Daoy (cell line): Measurements from ENCODE around the gene NME8. TPM values are rescaled to one million over a fixed set of nuclear protein-coding genes. Genes with fewer than 3 reads are reported as not detected.

Source experiments
- DNase-seq: peaks from one replicate; pipeline ENCODE4 v3.0.0-alpha.2; 2015; ENCODE audit warnings: low read depth
- total RNA-seq: library from RNA; depleted of rRNA; stranded (reverse); fragments of >200 nt; shearing (Covaris generic); gene quantifications from 2 replicates; pipeline ENCODE4 v1.2.3, GENCODE V29; 2014

The NME8 gene
- total RNA-seq, 1 experiment from 2014 or later: not detected

DNA sequence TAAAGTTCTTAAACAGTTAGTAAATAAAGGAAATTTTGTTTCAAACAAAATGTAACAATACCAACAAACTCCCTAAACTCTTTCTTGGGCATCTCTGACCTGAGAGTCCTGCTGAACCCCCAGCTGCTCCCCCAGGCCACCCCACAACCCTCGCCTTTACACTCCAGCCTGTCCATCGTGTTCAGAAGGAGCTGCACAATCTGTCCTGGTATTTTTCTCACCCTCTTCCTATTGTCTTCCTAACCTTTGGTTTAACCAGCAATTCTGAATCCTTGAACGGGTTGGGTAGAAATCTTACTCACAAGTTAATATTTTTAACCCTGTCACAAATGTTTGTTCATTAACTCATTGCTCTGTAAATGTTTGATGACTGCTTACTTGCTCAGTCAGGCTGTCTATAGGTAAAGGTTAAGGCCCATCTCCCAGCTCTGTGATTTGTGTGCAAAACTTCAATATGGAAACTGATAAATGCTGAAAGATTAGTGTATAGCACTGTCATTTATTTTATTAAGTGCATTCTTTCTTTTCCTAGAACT lies 51.4 kb downstream of the NME8 start:
- DNase-seq: no peak

DNA sequence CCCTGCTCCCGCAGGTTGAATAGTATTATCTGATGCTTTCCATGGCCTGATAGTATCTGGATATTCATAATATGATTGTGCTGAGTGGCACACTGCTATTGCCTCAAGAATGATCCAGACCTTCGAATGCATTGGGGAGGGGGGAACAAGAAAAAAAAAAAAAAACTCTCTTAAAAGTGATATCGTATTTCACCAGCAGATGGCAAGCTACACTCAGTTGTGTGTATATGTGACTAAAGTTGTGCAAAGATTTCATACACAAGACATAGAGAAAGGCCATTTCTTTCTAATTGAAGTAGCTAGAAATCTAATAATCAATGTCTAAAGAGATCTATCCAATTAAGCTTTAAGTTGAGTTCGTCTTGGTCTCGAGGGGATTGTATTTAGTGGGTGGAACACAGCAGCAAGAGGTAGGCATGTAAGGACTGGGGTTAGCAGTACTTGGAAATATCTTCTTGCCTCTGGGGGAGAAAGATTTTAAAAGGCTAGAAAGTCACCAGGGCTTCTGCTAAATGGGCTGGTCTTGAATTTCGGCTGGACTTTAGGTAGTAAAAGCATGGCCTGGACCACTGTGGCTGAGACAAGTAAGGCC lies 52.9 kb downstream of the NME8 start:
- DNase-seq: peak; percentile 55

DNA sequence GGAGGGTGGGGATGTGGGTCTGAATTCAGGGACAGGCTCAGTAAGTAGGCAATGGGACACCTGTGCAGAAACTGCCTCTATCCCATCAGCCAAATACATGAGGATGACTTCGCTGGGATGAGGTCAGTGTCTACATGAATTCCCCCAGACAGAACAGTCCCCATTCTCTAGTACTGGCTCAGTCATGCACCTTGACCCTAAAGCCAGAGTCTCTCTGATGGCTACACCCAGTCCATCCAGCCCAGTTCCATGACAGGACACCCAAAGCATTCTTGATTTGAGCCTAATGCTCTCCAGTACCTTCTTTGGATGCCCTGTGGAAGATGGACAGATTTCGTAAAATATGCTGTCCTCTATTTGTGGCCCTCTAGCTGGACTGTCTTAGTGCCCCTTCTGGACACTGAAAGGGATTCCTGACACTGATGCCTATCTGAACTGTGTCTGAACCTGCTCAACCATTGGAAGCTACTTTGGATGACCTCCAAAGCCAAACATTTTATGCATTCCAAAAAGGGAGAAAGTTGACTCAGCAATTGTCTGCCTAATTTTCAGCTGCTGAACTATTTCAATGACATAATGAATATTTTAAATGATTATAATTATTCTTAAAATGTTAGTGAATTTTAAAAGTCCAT lies 53.6 kb downstream of the NME8 start:
- DNase-seq: peak; percentile 70

DNA sequence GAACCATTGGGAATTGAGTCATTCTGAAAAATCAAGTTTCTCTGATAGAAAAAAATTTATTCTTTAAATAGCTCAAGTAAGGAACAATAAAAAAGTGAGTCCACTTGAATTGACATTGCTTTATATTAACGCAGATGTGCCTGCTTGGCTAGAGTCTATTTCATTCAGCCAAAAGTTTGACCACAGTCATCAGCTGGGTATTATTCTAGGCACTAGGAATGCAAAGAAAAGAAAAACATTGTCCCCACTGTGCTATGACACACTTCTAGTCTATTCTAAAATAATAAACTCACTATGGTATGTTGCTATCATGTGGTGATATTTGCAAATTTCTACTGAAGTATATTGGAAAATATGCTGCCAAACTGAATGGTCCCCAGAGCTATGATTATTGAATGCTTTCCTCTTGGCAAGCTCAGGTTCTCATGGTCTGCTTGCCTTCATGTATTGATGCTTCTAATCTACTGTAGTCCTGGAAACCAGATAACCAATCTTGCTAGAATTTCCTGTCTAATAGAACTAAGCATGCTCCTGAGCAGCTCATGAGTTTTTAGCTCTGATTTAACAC lies 59.9 kb downstream of the NME8 start:
- DNase-seq: peak; percentile 86

DNA sequence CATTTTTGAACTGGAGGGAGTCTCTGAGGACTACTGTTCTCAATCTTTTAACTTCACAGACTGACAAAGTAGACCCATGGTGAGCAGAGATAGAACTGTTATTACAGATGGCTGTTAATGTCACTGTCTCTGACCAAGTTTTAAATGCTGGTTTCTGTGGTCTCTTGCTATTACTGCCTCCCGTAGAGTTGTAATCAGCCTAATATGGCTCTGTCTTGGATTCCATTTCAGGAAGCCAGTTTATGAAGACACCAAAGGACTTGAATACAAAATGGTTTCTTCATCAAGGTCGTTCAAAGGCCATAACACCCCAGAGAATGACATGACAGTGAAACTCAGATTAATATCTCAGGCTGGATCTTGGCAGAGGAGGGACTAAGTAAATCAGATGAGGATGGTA lies 64.4 kb downstream of the NME8 start:
- peak; percentile 42 for DNase-seq

DNA sequence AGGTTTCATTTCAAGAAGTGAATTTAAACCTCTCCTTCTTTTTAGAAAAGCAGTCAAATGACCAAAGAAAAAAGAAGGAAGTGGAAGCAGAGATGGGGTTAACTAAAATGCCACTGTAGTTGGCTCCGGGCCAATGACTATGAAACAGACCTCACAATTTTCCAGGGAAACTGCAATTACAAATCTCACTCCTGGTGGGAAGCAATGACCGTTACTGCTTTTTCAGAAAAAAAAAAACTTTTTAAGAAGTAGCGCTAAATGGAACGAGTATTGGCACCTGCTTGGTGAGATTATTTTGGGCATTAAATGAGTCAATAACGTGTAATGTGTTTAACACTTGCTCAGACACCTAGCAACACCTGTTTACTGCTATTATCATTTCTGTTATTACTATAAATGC lies 67.0 kb downstream of the NME8 start:
- peak; percentile 31 for DNase-seq

DNA sequence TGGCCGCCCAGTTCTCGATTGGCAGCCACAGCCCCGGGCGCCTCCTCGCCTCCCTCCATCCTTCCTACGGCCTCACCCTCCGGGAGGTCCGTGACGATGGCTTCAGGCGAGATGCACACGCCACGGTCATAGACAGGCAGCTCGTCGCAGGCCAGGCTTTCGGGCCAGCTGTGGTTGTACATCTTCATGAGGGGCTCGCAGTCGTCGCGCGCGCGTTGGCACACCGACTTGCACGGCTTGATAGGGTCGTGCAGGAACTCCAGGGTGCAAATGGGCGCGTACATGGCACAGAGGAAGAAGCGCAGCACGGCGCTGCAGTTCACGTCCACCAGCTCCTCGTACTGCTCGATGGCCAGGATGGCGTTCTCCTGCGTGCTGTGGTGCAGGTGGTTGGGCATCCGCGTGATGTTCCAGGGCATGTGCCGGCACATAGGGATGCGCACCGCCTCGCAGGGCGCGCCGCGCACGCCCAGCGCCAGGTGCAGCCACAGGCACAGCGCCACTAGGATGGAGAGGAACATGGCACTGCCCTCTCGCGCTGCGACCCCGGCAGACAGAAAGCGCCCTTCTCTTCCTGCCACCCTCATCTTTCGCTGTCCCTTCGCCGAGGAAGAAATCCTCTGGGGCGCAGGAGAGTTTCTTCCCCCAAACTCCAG lies 67.7 kb downstream of the NME8 start:
- DNase-seq: peak; percentile 56

DNA sequence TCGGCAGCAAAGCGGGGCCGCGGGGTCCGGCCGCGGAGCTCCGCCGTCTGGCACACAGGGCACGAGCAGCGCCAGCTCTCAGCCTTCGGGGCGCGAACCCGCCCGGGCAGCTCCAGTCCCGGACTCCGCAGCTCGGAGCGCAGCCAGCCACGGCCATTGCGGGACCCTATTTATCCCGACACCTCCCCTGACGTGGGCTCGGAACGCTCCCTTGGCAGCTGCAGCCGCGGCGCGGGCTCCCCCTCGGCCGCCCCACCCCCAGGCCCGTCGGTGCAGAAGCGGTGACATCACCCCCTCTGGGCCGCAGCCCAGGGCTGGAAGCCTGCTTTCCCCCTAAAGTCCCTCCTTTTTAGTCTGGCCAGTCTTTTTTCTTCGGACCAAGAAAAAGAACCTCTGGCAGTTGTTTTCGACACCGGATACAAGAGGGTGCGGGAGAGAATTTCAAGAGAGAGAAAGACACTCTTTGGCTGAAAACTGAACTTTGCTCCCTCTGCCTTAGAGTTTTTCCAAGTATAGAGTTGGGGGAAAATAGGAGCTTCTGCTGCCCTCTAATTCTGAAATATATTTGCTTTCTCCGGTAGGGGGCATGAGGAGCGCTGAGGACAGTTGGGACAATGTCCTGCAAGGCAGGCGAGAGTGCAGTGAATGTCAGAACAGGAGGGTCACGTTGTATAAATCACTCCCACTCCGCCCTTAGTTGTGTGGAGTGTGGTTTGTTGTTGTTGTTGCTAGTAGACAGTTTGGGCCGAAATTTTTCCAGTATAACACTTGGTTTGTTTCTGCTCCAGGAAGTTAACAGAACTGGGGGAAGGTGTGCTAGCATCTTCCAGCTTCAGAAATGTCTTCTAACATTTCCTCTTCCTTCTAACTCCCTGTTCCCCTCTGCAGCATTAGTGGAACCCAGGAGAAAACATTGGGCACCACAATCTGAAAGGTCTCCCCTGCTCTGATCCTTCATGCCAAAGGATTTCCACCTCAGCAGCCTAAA lies 68.6 kb downstream of the NME8 start, which contains the start of gene SFRP4:
Gene SFRP4, minus strand, starts transcription at position 145 of the 988 bp plus-strand sequence. CDS start 280 bp downstream, outside the sequence.
- peak; percentile 82 for DNase-seq

DNA sequence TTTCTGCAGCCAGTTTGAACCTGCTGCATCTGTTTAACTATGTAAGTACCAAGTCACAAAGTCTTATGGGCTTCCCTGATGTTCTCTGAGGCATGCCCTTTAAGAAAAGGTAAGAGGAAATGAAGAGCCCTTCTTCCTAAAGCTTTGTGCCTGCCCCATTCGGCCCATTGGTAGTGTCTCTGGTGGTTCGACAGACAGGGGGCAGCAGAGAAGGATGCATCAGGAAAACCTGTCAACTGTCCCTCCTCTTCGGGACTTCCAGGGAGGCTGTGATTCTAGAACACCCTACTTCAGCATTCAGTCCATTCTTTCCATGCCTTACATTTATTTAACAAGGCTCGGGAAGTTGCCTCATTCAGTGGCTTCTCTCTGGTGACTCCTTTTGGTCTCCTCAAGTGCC lies 70.1 kb downstream of the NME8 start:
- DNase-seq: no peak

DNA sequence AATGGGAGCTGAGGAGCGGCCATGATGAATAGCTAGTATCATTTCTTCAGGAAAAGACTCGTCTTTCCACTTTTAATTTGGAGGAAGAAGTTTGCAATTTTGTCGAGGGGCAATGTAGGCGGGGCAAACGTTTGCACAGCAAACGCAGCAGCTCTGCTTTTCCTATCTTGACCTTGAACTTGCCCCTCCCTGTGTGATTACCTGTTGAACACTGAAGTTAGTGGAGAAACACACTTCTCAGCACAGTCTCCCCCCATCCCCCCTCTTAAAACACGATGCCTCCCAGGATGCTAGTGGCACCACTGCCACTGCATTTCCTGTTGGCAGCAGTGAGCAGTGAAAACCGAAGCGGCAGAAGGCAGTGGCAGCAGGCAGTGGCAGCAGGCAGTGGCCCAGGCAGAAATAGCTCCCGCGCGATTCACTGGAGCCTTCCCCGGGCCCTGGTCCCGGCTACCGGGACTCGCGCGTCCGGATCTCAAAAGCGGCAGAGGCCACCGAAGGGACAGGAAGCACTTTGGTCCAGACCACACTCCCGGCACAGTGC lies 72.0 kb downstream of the NME8 start, which contains the start of gene EPDR1:
Gene EPDR1, plus strand, starts transcription at position 336 of the 544 bp plus-strand sequence. CDS start 300 bp downstream, outside the sequence.
- peak; percentile 91 for DNase-seq

DNA sequence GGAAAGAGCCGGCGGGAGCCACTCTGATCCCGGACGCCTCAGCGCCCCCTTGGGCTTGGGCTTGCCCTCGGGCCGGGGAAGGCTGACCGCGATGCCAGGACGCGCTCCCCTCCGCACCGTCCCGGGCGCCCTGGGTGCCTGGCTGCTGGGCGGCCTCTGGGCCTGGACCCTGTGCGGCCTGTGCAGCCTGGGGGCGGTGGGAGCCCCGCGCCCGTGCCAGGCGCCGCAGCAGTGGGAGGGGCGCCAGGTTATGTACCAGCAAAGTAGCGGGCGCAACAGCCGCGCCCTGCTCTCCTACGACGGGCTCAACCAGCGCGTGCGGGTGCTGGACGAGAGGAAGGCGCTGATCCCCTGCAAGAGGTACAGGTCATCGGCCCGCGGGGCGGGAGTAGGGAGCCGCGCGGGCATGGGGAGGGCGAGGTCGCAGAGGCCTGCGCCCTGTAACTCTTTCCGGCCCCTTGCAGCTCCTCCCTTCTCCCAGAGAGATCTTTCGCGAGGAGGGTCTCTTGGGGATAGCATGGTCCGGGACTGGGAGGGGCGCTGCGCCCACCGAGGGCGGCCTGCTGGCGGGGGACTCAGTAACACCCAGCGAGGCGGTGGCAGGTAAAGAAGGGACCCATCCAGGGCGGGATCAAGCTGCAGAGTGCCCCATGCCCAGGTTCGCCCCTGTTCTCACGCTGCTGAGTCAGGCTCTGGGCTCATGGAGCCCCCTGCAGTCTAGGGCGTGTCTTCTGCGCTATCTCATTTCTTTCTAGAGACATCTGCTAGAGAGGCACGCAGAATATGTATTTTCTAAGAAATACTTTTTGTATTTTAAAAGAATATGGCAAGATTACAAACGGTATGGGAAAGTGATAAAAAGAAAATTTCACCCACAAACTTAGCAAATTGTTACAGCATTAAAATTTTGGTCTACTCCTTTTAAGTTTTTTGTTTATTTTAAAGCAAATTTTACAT lies 72.7 kb downstream of the NME8 start:
- peak; percentile 93 for DNase-seq

DNA sequence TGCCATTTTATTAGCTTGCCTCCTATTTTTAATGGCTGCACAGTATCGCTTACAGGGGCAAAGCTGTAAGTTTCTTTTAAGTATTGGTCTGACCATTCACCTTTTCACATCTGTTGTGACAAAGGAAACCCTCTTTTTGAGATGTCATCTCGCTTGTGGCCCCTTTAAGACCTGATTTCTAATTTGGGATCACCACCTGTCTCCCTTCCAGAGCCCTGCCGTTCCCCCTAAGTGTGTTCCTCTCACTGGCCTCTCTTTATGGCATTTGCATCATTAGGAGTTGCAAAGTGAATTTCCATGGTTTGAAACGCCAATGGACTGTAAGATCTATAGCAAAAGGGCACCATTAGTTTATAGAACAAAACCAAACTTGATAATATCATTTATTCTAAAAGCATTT lies 73.5 kb downstream of the NME8 start:
- no peak for DNase-seq

DNA sequence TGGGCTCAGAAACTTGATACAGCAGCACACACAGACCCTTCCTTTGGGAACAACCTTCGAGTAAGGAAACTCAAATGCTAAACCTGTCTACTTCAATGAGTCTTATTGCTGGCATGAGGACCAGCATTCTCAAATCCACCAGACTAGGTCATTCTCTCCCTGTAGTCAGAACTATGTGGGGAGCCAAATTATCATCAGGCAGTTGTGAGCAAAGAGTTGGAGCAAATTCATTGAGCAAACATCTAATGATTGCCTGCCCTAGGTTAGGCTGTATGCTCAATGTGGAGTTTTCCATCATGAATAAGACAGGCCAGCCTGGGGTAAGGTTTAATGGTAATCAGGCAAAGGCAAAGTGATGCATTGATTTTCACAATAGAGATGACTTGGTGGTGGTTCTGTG lies 75.6 kb downstream of the NME8 start:
- DNase-seq: no peak

DNA sequence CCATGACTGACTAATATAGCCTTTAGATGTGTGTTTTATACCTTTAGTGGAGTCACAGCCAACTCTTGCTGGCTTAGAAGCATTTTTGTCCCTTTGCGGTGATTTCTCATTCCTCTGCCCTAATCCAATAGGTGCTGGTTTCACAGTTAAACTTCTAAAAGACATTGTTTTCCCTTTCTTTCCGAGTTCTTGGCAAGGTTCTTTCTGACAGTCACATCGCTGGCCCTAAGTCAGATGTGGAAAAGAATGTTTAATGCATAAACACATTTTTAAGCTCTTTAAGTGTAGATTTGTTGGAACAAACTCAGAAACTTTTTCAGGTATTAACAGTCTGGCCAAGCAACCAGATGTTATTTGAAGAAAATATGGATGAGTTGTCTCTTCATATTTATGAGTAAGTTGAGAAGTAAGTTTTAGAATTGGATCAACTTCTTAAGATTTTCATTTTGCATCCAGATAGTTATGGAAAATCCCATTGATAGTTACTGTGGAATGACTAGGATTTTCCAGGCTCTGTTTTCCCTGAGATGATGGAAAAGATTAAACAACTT lies 76.2 kb downstream of the NME8 start:
- no peak for DNase-seq

DNA sequence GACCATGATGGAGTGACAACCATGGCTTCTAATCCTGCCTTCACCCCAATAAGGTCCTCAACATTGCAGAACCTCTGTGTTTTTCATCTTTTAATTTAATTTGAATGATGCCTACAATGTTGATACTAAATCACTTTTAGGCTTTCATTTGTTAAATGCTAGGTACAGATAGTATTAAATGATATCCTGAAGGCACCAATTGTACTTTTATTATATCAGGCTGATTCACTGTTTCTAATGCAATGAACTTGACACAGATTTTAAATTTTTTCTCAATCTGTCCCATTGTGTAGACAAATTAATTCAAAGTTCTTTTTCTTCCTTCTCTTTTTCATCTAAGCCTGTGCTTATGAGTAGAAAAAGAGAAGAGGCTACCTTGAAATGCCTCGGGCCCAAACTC lies 77.2 kb downstream of the NME8 start:
- no peak for DNase-seq

DNA sequence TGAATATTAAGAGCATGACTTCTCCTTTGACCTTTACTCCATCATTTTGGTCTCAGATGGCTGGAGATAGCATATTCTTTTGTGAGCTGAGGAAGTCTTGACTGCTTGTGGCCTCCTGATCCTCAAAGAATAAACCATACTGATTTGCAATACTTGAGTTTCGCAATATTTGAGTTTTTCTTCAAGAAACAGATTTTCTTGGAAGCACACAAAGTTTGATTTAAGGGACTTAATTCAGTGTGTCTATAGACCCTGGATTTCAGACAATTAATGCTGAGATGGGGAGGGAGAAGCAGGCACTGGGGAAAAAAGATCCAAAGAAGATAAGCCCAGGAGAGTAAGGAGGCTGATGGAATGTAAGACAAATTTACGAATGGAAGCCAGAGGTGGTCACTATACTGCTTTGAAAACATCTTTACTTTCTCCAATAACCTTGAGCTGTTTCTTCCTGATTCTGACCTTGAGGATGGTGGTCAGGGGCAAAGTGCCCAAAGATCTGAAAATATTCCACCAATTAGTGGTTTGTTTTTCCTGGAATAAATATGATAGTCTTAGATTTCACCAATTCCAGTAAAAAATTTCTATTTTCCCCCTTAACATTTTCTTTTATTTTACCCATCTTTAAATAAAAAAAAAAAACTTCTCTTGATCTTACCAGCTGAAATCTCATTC lies 79.5 kb downstream of the NME8 start:
- DNase-seq: no peak

DNA sequence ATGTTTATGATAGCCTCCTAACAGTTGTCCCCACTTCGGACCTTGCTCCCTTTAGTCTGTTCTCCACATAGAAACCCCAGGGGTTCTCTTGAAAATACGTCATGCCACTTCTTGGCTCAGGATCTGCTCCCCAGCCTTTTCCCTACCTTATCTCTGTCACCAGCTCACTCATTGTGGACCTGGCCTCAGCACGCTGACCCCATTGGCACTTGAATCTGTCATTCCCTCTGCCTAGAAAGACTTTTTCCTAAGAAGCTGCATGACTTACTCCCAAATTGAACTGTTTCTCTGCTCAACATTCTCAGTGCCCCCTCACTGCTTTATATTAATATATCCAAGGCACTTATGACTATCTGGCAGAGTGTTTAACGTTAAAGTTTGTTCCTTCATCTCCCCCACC lies 80.5 kb downstream of the NME8 start:
- no peak for DNase-seq

DNA sequence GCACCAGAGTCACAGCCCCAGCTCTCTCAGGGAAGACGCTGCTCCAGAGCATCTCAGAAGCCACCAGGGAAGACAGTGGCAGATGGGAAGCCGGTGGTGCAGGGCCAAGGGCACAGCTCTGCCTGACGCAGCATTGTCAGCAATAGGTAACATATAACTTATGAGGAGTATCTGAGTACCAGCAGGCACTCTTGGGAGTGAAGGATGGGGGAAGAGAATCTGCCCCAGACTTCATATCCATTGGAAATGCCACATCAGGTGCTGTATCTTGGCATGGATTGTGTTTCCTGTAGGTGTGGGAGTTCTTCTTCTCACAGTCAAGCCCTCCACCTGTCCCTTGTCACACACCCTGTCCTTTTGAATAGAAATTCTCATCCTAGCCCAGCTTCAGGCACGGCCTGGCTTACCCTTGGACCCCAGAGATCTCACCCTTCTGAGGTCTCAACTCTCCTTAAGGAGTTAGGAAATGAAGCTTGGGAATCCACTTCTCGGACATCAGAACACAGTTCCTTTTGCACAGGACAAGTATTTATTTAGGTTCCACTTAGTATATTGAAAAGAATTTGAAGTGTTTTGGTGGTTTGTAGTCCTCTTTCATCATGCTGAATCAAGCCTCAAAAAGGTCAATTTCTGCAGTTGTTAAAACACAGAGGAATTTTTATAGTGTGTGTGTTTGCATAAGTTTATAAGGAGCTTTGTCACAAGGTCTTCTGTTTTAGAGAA lies 82.0 kb downstream of the NME8 start:
- no peak for DNase-seq
